GM20000 (cell line): ENCODE data around the gene MPRIP.

Experiments
- DNase-seq: peaks from one replicate; pipeline ENCODE4 v3.0.0; 2012; ENCODE audit warnings: low spot score
- TF ChIP-seq, protein P1 (sequence below): IDR thresholded peaks from 2 replicates; pipeline ENCODE4 v1.5.1; 2012; ENCODE audit warnings: mild to moderate bottlenecking, control low read depth; ENCODE audit errors: extremely low read depth, missing control alignments

MPRIP gene

DNA sequence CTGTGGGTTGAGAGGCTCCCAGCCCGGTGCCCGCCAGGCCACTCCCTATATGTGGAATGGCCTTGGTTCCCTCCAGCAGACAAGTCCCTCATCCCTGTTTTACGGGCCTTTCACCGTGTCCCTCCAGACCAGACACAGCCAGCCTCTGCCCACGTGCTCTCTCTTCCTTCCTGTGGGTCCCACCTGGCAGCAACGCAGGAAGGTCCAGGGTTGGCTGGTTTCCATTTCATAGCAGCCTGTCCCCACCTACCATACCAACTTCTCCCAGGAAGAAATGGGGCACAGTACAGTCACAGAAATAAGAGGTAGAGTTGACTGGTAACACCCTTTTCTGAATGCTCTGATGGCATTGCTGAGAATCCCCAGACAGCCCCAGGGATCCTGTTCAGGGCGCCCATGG, 128.9 kb downstream of the MPRIP start:
- TF ChIP-seq, protein P1, sequence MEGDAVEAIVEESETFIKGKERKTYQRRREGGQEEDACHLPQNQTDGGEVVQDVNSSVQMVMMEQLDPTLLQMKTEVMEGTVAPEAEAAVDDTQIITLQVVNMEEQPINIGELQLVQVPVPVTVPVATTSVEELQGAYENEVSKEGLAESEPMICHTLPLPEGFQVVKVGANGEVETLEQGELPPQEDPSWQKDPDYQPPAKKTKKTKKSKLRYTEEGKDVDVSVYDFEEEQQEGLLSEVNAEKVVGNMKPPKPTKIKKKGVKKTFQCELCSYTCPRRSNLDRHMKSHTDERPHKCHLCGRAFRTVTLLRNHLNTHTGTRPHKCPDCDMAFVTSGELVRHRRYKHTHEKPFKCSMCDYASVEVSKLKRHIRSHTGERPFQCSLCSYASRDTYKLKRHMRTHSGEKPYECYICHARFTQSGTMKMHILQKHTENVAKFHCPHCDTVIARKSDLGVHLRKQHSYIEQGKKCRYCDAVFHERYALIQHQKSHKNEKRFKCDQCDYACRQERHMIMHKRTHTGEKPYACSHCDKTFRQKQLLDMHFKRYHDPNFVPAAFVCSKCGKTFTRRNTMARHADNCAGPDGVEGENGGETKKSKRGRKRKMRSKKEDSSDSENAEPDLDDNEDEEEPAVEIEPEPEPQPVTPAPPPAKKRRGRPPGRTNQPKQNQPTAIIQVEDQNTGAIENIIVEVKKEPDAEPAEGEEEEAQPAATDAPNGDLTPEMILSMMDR, result no peak
- DNase-seq, result no peak

- TF ChIP-seq, protein P1, result no peak
Observed at GRCh38 chr17:17172001-17172939, 130.0 kb downstream of the MPRIP start.

DNA sequence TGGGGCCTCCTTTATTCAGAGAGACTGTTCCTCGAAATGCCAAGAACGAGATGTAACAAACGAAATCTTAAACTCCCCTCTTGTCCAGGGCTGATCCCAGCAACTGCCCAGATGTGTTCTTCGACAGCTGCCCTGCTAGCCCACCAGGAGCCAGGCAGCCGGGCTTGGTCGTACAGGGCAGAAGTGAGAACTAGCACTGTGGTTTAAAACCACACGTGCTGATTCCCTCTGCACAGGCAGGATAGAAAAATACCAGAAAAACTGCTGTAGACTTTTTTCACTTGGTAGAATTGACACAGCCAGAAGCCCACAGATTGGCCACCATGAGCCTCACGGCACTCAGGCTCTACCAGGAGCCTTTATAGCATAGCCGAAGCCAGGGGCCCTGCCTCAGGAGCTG, 130.7 kb downstream of the MPRIP start:
- no peak for DNase-seq
- TF ChIP-seq, protein P1, result no peak

More at GRCh38 chr17:17172001-17172939, 130.0 kb downstream of the MPRIP start:
- no peak for DNase-seq

DNA sequence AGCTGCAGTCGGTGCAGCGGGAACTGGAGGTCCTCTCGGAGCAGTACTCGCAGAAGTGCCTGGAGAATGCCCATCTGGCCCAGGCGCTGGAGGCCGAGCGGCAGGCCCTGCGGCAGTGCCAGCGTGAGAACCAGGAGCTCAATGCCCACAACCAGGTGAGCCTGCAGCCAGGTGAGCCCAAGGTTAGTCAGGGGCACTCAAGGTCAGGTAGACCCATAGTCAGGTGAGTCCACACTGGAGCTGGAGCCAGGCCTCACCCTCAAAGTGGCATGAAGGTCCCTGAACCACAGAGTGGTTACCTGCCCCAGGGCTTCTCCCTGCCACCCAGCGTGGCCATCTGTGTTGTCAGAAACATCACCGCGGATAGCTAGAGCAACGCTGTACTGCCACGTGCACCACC, 131.7 kb downstream of the MPRIP start:
- no peak for DNase-seq
- TF ChIP-seq, protein P1, result no peak

GRCh38 chr17:17175340-17175739, 133.1 kb downstream of the MPRIP start:
- TF ChIP-seq, protein P1, result no peak
- DNase-seq, result no peak

GRCh38 chr17:17175917-17176316, 133.7 kb downstream of the MPRIP start:
- TF ChIP-seq, protein P1, result no peak
- no peak for DNase-seq

- TF ChIP-seq, protein P1, result no peak
- no peak for DNase-seq
Observed at GRCh38 chr17:17176341-17176740, 134.1 kb downstream of the MPRIP start.
